Duodenal mucosa (tissue), 2 donors: ENCODE results near the gene CEP70.
"Not testable (repeated sequence)": the region's sequence is repeated elsewhere in the genome, so short reads cannot be mapped to it uniquely, and the experiment has no call there.

Source experiments
- H3K27ac ChIP-seq: one replicate; pipeline ENCODE4 v1.7.0; 2013; ENCODE audit warnings: low read depth, low read length
- H3K27me3 ChIP-seq, 2 donors: one replicate each; pipeline ENCODE4 v1.7.0; 2013; ENCODE audit warnings: low read length in 2 of 2, control low read depth in 1 of 2; ENCODE audit not compliant: insufficient read depth in 2 of 2, control insufficient read depth in 1 of 2
- H3K36me3 ChIP-seq, 2 donors: one replicate each; pipeline ENCODE4 v1.7.0; 2013; ENCODE audit warnings: low read length in 2 of 2, control low read depth in 1 of 2; ENCODE audit not compliant: insufficient read depth in 2 of 2, control insufficient read depth in 1 of 2
- H3K4me1 ChIP-seq, 2 donors: one replicate each; pipeline ENCODE4 v1.7.0; 2013; ENCODE audit warnings: low read length in 2 of 2, control low read depth in 1 of 2; ENCODE audit not compliant: insufficient read depth in 2 of 2, control insufficient read depth in 1 of 2
- H3K4me3 ChIP-seq, 2 donors: one replicate each; pipeline ENCODE4 v1.7.0; 2013; ENCODE audit warnings: low read length in 2 of 2, low read depth in 1 of 2
- H3K9ac ChIP-seq, 2 donors: one replicate each; pipeline ENCODE4 v1.7.0; 2013; ENCODE audit warnings: low read length in 2 of 2, low read depth in 1 of 2
- H3K9me3 ChIP-seq, 2 donors: one replicate each; pipeline ENCODE4 v1.7.0; 2013; ENCODE audit warnings: low read length in 2 of 2, control low read depth in 1 of 2; ENCODE audit not compliant: control insufficient read depth in 1 of 2

Gene CEP70

GRCh38 chr3:138495638-138496037, 98.4 kb downstream of the CEP70 start:
- H3K27ac ChIP-seq, H3K27me3 ChIP-seq, H3K9me3 ChIP-seq, H3K9ac ChIP-seq, H3K4me3 ChIP-seq: not testable (repeated sequence)
- Histone ChIP-seq H3K4me1 (peaks cover 3 to 13% of the 10 kb centered on the region in 2 donors), H3K36me3 (peaks cover 8 to 32% of the 10 kb centered on the region in 2 donors)

- peaks cover 8 to 29% of the 10 kb centered on the region in 2 donors for H3K36me3 ChIP-seq
- H3K9ac ChIP-seq = no peak overlapping the region
- H3K4me1 ChIP-seq = peaks cover 3 to 13% of the 10 kb centered on the region in 2 donors
- H3K27ac ChIP-seq = no peak overlapping the region
- no peaks in the 10 kb centered on the region for H3K27me3 ChIP-seq
- peaks cover 0 to under 1% of the 10 kb centered on the region in 2 donors for H3K9me3 ChIP-seq
- H3K4me3 ChIP-seq = no peak overlapping the region
Observed at GRCh38 chr3:138494607-138494929, 99.5 kb downstream of the CEP70 start.

- Histone ChIP-seq H3K27me3 (no peaks in the 10 kb centered on the region), H3K27ac (no peak overlapping the region), H3K9ac (no peak overlapping the region), H3K36me3 (peaks cover 8 to 26% of the 10 kb centered on the region in 2 donors), H3K4me3 (no peak overlapping the region), H3K9me3 (peaks cover 0 to 2% of the 10 kb centered on the region in 2 donors), H3K4me1 (peaks cover 3 to 13% of the 10 kb centered on the region in 2 donors)
Observed at GRCh38 chr3:138493804-138494606, 100.1 kb downstream of the CEP70 start.

GRCh38 chr3:138492980-138493675, 100.9 kb downstream of the CEP70 start:
- Histone ChIP-seq H3K9ac (no peak overlapping the region), H3K36me3 (peaks cover 8 to 26% of the 10 kb centered on the region in 2 donors), H3K27ac (no peak overlapping the region), H3K4me3 (no peak overlapping the region), H3K27me3 (no peaks in the 10 kb centered on the region), H3K9me3 (peaks cover 0 to 2% of the 10 kb centered on the region in 2 donors), H3K4me1 (peaks cover 3 to 13% of the 10 kb centered on the region in 2 donors)

- Histone ChIP-seq H3K9me3 (peaks cover 8 to 11% of the 10 kb centered on the region in 2 donors), H3K27ac (no peak overlapping the region), H3K36me3 (peaks cover 8 to 23% of the 10 kb centered on the region in 2 donors), H3K9ac (no peak overlapping the region), H3K4me3 (no peak overlapping the region), H3K4me1 (peaks cover 2 to 12% of the 10 kb centered on the region in 2 donors), H3K27me3 (no peaks in the 10 kb centered on the region)
Observed at GRCh38 chr3:138491971-138492370, 102.1 kb downstream of the CEP70 start.

GRCh38 chr3:138486580-138486979, 107.5 kb downstream of the CEP70 start:
- H3K9me3 ChIP-seq = peaks cover 11 to 22% of the 10 kb centered on the region in 2 donors
- H3K27ac ChIP-seq, H3K36me3 ChIP-seq, H3K27me3 ChIP-seq, H3K4me3 ChIP-seq, H3K9ac ChIP-seq, H3K4me1 ChIP-seq: not testable (repeated sequence)

- H3K27ac ChIP-seq, H3K36me3 ChIP-seq, H3K4me1 ChIP-seq, H3K4me3 ChIP-seq, H3K27me3 ChIP-seq, H3K9ac ChIP-seq: not testable (repeated sequence)
- H3K9me3 ChIP-seq = peaks cover 11 to 22% of the 10 kb centered on the region in 2 donors
Observed at GRCh38 chr3:138484672-138485071, 109.4 kb downstream of the CEP70 start.

- no peaks in the 10 kb centered on the region for H3K4me1 ChIP-seq
- no peak overlapping the region for H3K9ac ChIP-seq
- no peaks in the 10 kb centered on the region for H3K36me3 ChIP-seq
- H3K9me3 ChIP-seq = no peaks in the 10 kb centered on the region
- no peak overlapping the region for H3K4me3 ChIP-seq
- no peak overlapping the region for H3K27ac ChIP-seq
- no peaks in the 10 kb centered on the region for H3K27me3 ChIP-seq
Observed at GRCh38 chr3:138479438-138479863, 114.6 kb downstream of the CEP70 start.

- no peaks in the 10 kb centered on the region for H3K36me3 ChIP-seq
- no peaks in the 10 kb centered on the region for H3K9me3 ChIP-seq
- H3K27me3 ChIP-seq = no peaks in the 10 kb centered on the region
- no peak overlapping the region for H3K4me3 ChIP-seq
- no peaks in the 10 kb centered on the region for H3K4me1 ChIP-seq
- H3K27ac ChIP-seq = no peak overlapping the region
- no peak overlapping the region for H3K9ac ChIP-seq
Observed at GRCh38 chr3:138477801-138478200, 116.3 kb downstream of the CEP70 start.

- H3K27ac ChIP-seq = no peak overlapping the region
- no peaks in the 10 kb centered on the region for H3K9me3 ChIP-seq
- no peaks in the 10 kb centered on the region for H3K27me3 ChIP-seq
- no peak overlapping the region for H3K9ac ChIP-seq
- no peak overlapping the region for H3K4me3 ChIP-seq
- no peaks in the 10 kb centered on the region for H3K4me1 ChIP-seq
- no peaks in the 10 kb centered on the region for H3K36me3 ChIP-seq
Observed at GRCh38 chr3:138477120-138477519, 116.9 kb downstream of the CEP70 start.
